ENCODE results near the gene TMSB10.

DNA sequence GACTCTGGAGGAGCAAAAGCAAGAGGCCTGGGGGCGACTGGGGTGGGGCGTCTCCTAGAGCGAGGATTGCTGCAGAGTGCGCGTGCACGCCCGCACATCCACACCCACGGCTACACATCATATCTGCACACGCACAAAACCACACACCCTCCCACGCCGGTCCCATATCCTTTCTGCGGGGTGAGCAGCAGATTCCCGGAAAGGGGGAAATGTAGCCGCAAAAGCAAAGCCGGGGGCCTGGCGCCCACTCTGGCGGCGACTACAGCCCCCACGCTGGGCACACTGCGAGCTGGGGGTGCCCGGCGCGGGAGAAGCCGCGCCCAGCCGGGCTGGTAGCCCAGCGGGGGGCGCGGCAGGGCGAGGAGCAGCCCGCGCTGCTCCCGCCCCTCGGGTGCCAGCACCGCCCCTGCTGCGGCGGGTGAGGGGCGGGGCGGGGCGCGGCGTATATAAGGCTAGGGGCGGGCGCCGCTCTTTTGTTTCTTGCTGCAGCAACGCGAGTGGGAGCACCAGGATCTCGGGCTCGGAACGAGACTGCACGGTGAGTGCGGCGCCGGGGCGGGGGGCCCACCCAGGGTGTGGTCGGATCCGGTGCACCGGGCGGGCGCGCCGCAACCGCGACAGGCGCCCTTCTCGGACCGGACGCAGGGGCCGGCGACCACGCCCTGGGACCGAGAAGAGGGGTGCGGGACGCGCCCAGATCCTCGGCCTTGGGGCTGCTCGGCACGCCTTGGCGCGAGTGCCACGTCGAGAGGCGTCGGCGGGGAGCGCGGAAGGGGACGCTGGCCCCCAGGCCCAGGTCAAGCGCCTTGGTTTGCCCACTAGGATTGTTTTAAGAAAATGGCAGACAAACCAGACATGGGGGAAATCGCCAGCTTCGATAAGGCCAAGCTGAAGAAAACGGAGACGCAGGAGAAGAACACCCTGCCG lies at the start of gene TMSB10:
- TF ChIP-seq POLR2AphosphoS5 (IDR thresholded peaks at IDR 0.05; ENCODE audit: low read depth, low read length) (peak; percentile 96), POLR2A (IDR thresholded peaks at IDR 0.05; ENCODE audit: insufficient read depth in 1 of 2, low read depth in 2 of 2, low read length in 2 of 2) (peak; percentile 87 to 99), SMC3 (IDR thresholded peaks at IDR 0.05; ENCODE audit: low read length) (no peak), ZKSCAN1 (IDR thresholded peaks at IDR 0.05; ENCODE audit: low read length) (no peak), HMG20B (CRISPR knock-in tag; conservative IDR thresholded peaks at IDR 0.05) (no peak), ZNF24 (IDR thresholded peaks at IDR 0.05) (no peak)
- TF ChIP-seq, protein P1, sequence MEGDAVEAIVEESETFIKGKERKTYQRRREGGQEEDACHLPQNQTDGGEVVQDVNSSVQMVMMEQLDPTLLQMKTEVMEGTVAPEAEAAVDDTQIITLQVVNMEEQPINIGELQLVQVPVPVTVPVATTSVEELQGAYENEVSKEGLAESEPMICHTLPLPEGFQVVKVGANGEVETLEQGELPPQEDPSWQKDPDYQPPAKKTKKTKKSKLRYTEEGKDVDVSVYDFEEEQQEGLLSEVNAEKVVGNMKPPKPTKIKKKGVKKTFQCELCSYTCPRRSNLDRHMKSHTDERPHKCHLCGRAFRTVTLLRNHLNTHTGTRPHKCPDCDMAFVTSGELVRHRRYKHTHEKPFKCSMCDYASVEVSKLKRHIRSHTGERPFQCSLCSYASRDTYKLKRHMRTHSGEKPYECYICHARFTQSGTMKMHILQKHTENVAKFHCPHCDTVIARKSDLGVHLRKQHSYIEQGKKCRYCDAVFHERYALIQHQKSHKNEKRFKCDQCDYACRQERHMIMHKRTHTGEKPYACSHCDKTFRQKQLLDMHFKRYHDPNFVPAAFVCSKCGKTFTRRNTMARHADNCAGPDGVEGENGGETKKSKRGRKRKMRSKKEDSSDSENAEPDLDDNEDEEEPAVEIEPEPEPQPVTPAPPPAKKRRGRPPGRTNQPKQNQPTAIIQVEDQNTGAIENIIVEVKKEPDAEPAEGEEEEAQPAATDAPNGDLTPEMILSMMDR (CRISPR knock-in tag; IDR thresholded peaks at IDR 0.05), result peak; percentile 35; the same call in 1 of the 2 replicates

Data from HepG2 (cell line).